Measurements from ENCODE around the gene GABRR3. TPM values are rescaled to one million over a fixed set of nuclear protein-coding genes. Genes with fewer than 3 reads are reported as not detected.

GABRR3 gene
- polyA plus RNA-seq, 1 donor from 2014 or later = not detected

GRCh38 chr3:97970156-97970555 is 65.0 kb downstream of the GABRR3 start:
- Histone ChIP-seq H3K36me3 (ENCODE audit: insufficient read depth, low read length) (no peaks in the 10 kb centered on the region), H3K9ac (ENCODE audit: low read length) (no peak overlapping the region), H3K4me3 (ENCODE audit: low read length) (no peak overlapping the region), H3K9me2 (ENCODE audit: insufficient read depth, low read length) (no peaks in the 10 kb centered on the region), H2AFZ (ENCODE audit: low read depth, low read length) (no peak overlapping the region), H3F3A (ENCODE audit: insufficient read depth, low read length, poor library complexity, severe bottlenecking) (no peaks in the 10 kb centered on the region), H4K20me1 (ENCODE audit: insufficient read depth) (no peaks in the 10 kb centered on the region), H3K27me3 (ENCODE audit: insufficient read depth, low read depth, low read length) (no peaks in the 10 kb centered on the region), H3K9me3 (ENCODE audit: low read length) (no peaks in the 10 kb centered on the region), H3K4me2 (ENCODE audit: low read length) (no peak overlapping the region), H3K79me2 (replicated peaks; ENCODE audit: insufficient read depth, low read length) (no peaks in the 10 kb centered on the region), H3K27ac (ENCODE audit: low read length) (no peak overlapping the region)
- no peak for TF ChIP-seq SMC3 (conservative IDR thresholded peaks at IDR 0.05; ENCODE audit: poor library complexity)
- no peak for TF ChIP-seq MXI1 (conservative IDR thresholded peaks at IDR 0.05; ENCODE audit: poor library complexity, severe bottlenecking)
- TF ChIP-seq REST (IDR thresholded peaks at IDR 0.05; ENCODE audit: borderline replicate concordance) = no peak
- no peak for TF ChIP-seq EZH2 (IDR thresholded peaks at IDR 0.05; ENCODE audit: borderline replicate concordance, insufficient read depth, low read length, poor library complexity, severe bottlenecking)
- no peak for TF ChIP-seq CTCF (IDR thresholded peaks at IDR 0.05; ENCODE audit: poor library complexity, severe bottlenecking)
- TF ChIP-seq POLR2AphosphoS5 (IDR thresholded peaks at IDR 0.05) = no peak
- no peak for TF ChIP-seq RAD21 (conservative IDR thresholded peaks at IDR 0.05)
- no peak for TF ChIP-seq TAF1 (IDR thresholded peaks at IDR 0.05; ENCODE audit: low read depth)
- TF ChIP-seq EP300 (conservative IDR thresholded peaks at IDR 0.05; ENCODE audit: poor library complexity, severe bottlenecking) = no peak

GRCh38 chr3:97969541-97969940 is 65.6 kb downstream of the GABRR3 start:
- H3K4me3 ChIP-seq (ENCODE audit: low read length) = no peak overlapping the region
- H3K79me2 ChIP-seq (replicated peaks; ENCODE audit: insufficient read depth, low read length) = no peaks in the 10 kb centered on the region
- H3K27me3 ChIP-seq (ENCODE audit: insufficient read depth, low read depth, low read length) = no peaks in the 10 kb centered on the region
- no peak overlapping the region for H2AFZ ChIP-seq (ENCODE audit: low read depth, low read length)
- no peaks in the 10 kb centered on the region for H3K36me3 ChIP-seq (ENCODE audit: insufficient read depth, low read length)
- no peaks in the 10 kb centered on the region for H3K9me2 ChIP-seq (ENCODE audit: insufficient read depth, low read length)
- no peaks in the 10 kb centered on the region for H3F3A ChIP-seq (ENCODE audit: insufficient read depth, low read length, poor library complexity, severe bottlenecking)
- H3K4me2 ChIP-seq (ENCODE audit: low read length) = no peak overlapping the region
- no peaks in the 10 kb centered on the region for H3K9me3 ChIP-seq (ENCODE audit: low read length)
- H3K9ac ChIP-seq (ENCODE audit: low read length) = no peak overlapping the region
- no peak overlapping the region for H3K27ac ChIP-seq (ENCODE audit: low read length)
- no peaks in the 10 kb centered on the region for H4K20me1 ChIP-seq (ENCODE audit: insufficient read depth)
- TF ChIP-seq REST (IDR thresholded peaks at IDR 0.05; ENCODE audit: borderline replicate concordance) (no peak), POLR2AphosphoS5 (IDR thresholded peaks at IDR 0.05) (no peak)

All from neural cell (in vitro differentiated cells).